Liver (tissue), 9 donors: ENCODE data around the gene JMJD1C. TPM values are rescaled to one million over a fixed set of nuclear protein-coding genes. Genes with fewer than 3 reads are reported as not detected.
"Not testable (repeated sequence)": the region's sequence is repeated elsewhere in the genome, so short reads cannot be mapped to it uniquely, and the experiment has no call there.

ENCODE experiments used
- DNase-seq: peaks from one replicate; pipeline ENCODE4 v3.0.0-alpha.2; 2017; ENCODE audit warnings: low spot score
- H3K27ac ChIP-seq, 2 donors: one replicate each; pipeline ENCODE4 v1.7.0; 2013; ENCODE audit warnings: inconsistent platforms in 2 of 2, low read length in 2 of 2, control low read depth in 1 of 2, low read depth in 1 of 2, mild to moderate bottlenecking in 1 of 2
- H3K27me3 ChIP-seq, 4 donors: one replicate each; pipeline versions ENCODE4 v1.6.1 to v1.7.0; 2013; ENCODE audit warnings: low read length in 3 of 4, inconsistent platforms in 1 of 4, mild to moderate bottlenecking in 1 of 4, moderate library complexity in 1 of 4; ENCODE audit not compliant: control insufficient read depth in 4 of 4, insufficient read depth in 4 of 4
- H3K36me3 ChIP-seq, 4 donors: one replicate each; pipeline versions ENCODE4 v1.6.1 to v1.7.0; 2013; ENCODE audit warnings: low read length in 3 of 4, mild to moderate bottlenecking in 3 of 4, low read depth in 1 of 4, moderate library complexity in 1 of 4; ENCODE audit not compliant: control insufficient read depth in 4 of 4, insufficient read depth in 3 of 4
- H3K4me1 ChIP-seq, 4 donors: one replicate each; pipeline versions ENCODE4 v1.6.1 to v1.7.0; 2013; ENCODE audit warnings: low read length in 3 of 4, mild to moderate bottlenecking in 3 of 4, moderate library complexity in 1 of 4; ENCODE audit not compliant: control insufficient read depth in 4 of 4, insufficient read depth in 4 of 4
- H3K4me3 ChIP-seq, 3 donors: one replicate each; pipeline versions ENCODE4 v1.6.1 to v1.7.0; 2013; ENCODE audit warnings: low read length in 3 of 3, control low read depth in 1 of 3, low read depth in 1 of 3, mild to moderate bottlenecking in 1 of 3
- H3K9ac ChIP-seq, 2 donors: one replicate each; pipeline ENCODE4 v1.7.0; 2013; ENCODE audit warnings: low read length in 2 of 2, mild to moderate bottlenecking in 2 of 2, moderate library complexity in 2 of 2, control low read depth in 1 of 2, low read depth in 1 of 2
- H3K9me3 ChIP-seq, 4 donors: one replicate each; pipeline versions ENCODE4 v1.6.1 to v1.7.0; 2013; ENCODE audit warnings: low read length in 3 of 4; ENCODE audit not compliant: control insufficient read depth in 4 of 4
- ATF3 ChIP-seq: IDR thresholded peaks from 2 replicates; pipeline ENCODE4 v1.6.1; 2016; ENCODE audit warnings: antibody characterized with exemption
- EGR1 ChIP-seq, 2 donors: IDR thresholded peaks; 2 replicates each; pipeline ENCODE4 v1.6.1; 2016 to 2018; ENCODE audit warnings: antibody characterized with exemption in 2 of 2, low read depth in 2 of 2
- FOXA2 ChIP-seq: IDR thresholded peaks from 2 replicates; pipeline ENCODE4 v1.6.1; 2016; ENCODE audit warnings: antibody characterized with exemption
- GABPA ChIP-seq, 2 donors: IDR thresholded peaks in 1 of 2; conservative IDR thresholded peaks in 1 of 2; 2 replicates each; pipeline ENCODE4 v1.6.1; 2016; ENCODE audit warnings: antibody characterized with exemption in 2 of 2, mild to moderate bottlenecking in 1 of 2, moderate library complexity in 1 of 2
- HNF4A ChIP-seq, 2 donors: conservative IDR thresholded peaks; 2 replicates each; pipeline ENCODE4 v1.6.1; 2016; ENCODE audit warnings: antibody characterized with exemption in 2 of 2, mild to moderate bottlenecking in 2 of 2
- HNF4G ChIP-seq: IDR thresholded peaks from 2 replicates; pipeline ENCODE4 v1.6.1; 2016; ENCODE audit warnings: antibody characterized with exemption
- JUND ChIP-seq, 2 donors: IDR thresholded peaks; 2 replicates each; pipeline ENCODE4 v1.6.1; 2016; ENCODE audit warnings: antibody characterized with exemption in 2 of 2
- NR2F2 ChIP-seq: IDR thresholded peaks from 2 replicates; pipeline ENCODE4 v1.6.1; 2016; ENCODE audit warnings: antibody characterized with exemption
- RAD21 ChIP-seq, 2 donors: IDR thresholded peaks; 2 replicates each; pipeline ENCODE4 v1.6.1; 2016; ENCODE audit warnings: antibody characterized with exemption in 2 of 2, mild to moderate bottlenecking in 2 of 2
- RXRA ChIP-seq, 2 donors: IDR thresholded peaks; 2 replicates each; pipeline ENCODE4 v1.6.1; 2017 to 2018; ENCODE audit warnings: antibody characterized with exemption in 2 of 2, mild to moderate bottlenecking in 1 of 2
- SP1 ChIP-seq: IDR thresholded peaks from 2 replicates; pipeline ENCODE4 v1.6.1; 2018; ENCODE audit warnings: antibody characterized with exemption, mild to moderate bottlenecking
- WGBS: extraction: QIAGEN DNeasy Blood & Tissue Kit; methylation state at CpG from one replicate; pipeline ENCODE4 v1.1.7; 2013; 5-methylcytosine and 5-hydroxymethylcytosine counted together
- polyA plus RNA-seq, 2 donors: library from polyadenylated mRNA; stranded (reverse) in 1 of 2; unstranded in 1 of 2; fragments of 200-250 nt in 1 of 2; fragments of >200 nt in 1 of 2; fragmentation: Nextera tagmentation in 1 of 2; extraction: Ambion mirVana in 1 of 2; gene quantifications; one replicate each; pipeline versions ENCODE4 v1.2.1 to v1.2.3, GENCODE V29; 2013 to 2015
- total RNA-seq, 2 donors: library from RNA; depleted of rRNA; stranded (reverse); fragments of >200 nt; gene quantifications; one replicate each; pipeline ENCODE4 v1.2.3, GENCODE V29; 2014
- TF ChIP-seq, protein P1 (sequence below): IDR thresholded peaks from 2 replicates; pipeline ENCODE4 v1.6.1; 2016; ENCODE audit warnings: antibody characterized with exemption, mild to moderate bottlenecking
- donor health status: healthy.
- donor health status: healthy.
- donor health status: healthy.
- donor health status: healthy.
- donor health status: healthy.

Gene JMJD1C
- total and polyA plus RNA-seq, 4 donors: 11.0 to 93.1 (median 56.0) TPM

DNA sequence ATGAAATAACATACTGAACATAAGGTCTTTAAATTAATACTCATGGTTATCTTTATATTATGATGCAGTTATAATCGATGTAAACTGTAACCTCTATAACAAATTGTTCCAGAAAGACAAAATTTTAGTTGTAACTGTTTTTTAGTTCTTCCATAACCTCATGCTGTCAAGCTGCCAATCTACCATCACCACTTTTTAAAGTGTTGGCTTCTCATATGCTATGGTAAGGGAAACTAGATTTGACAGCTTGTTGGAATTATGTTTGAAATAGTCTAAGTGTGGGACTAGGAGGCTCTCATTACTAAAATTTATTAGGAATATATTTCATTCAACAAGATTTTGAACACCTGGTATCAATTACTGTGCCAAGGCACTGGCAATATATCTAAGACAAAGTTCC is 227.3 kb downstream of the JMJD1C start (continued):
- TF ChIP-seq, protein P1, sequence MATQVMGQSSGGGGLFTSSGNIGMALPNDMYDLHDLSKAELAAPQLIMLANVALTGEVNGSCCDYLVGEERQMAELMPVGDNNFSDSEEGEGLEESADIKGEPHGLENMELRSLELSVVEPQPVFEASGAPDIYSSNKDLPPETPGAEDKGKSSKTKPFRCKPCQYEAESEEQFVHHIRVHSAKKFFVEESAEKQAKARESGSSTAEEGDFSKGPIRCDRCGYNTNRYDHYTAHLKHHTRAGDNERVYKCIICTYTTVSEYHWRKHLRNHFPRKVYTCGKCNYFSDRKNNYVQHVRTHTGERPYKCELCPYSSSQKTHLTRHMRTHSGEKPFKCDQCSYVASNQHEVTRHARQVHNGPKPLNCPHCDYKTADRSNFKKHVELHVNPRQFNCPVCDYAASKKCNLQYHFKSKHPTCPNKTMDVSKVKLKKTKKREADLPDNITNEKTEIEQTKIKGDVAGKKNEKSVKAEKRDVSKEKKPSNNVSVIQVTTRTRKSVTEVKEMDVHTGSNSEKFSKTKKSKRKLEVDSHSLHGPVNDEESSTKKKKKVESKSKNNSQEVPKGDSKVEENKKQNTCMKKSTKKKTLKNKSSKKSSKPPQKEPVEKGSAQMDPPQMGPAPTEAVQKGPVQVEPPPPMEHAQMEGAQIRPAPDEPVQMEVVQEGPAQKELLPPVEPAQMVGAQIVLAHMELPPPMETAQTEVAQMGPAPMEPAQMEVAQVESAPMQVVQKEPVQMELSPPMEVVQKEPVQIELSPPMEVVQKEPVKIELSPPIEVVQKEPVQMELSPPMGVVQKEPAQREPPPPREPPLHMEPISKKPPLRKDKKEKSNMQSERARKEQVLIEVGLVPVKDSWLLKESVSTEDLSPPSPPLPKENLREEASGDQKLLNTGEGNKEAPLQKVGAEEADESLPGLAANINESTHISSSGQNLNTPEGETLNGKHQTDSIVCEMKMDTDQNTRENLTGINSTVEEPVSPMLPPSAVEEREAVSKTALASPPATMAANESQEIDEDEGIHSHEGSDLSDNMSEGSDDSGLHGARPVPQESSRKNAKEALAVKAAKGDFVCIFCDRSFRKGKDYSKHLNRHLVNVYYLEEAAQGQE: no peak

GRCh38 chr10:63237396-63237795 is 228.4 kb downstream of the JMJD1C start:
- Histone ChIP-seq H3K27ac (peak overlapping the region in 1 of 2 donors; percentile 32), H3K9ac (no peak overlapping the region), H3K4me3 (no peak overlapping the region), H3K36me3 (no peaks in the 10 kb centered on the region), H3K9me3 (no peaks in the 10 kb centered on the region), H3K27me3 (no peaks in the 10 kb centered on the region), H3K4me1 (peaks cover 6 to 35% (median 24%) of the 10 kb centered on the region in 4 donors)
- WGBS: 89% methylated on average over 3 of the region's 3 CpGs
- DNase-seq: no peak
- TF ChIP-seq HNF4G (no peak), SP1 (no peak), GABPA (IDR thresholded peaks at IDR 0.05 in 1 of 2, conservative IDR thresholded peaks at IDR 0.05 in 1 of 2) (no peak)

GRCh38 chr10:63236113-63236935 is 229.5 kb downstream of the JMJD1C start:
- Histone ChIP-seq H3K9me3 (no peaks in the 10 kb centered on the region), H3K27ac (peak overlapping the region; percentile 32 to 50), H3K27me3 (no peaks in the 10 kb centered on the region), H3K36me3 (no peaks in the 10 kb centered on the region), H3K9ac (peak overlapping the region in 1 of 2 donors; percentile 47), H3K4me3 (no peak overlapping the region), H3K4me1 (peaks cover 6 to 28% (median 14%) of the 10 kb centered on the region in 4 donors)
- no peak for DNase-seq
- TF ChIP-seq JUND (IDR thresholded peaks at IDR 0.05) (peak; percentile 93 to 94), NR2F2 (peak; percentile 18), ATF3 (peak; percentile 83), FOXA2 (no peak), HNF4A (conservative IDR thresholded peaks at IDR 0.05) (peak in 1 of 2 donors; percentile 36), EGR1 (IDR thresholded peaks at IDR 0.05; ENCODE audit: low read depth in 2 of 2) (no peak), RXRA (IDR thresholded peaks at IDR 0.05) (peak; percentile 40 to 47), RAD21 (IDR thresholded peaks at IDR 0.05) (peak in 1 of 2 donors; percentile 33), SP1 (no peak)
- WGBS: 82% methylated on average over 2 of the region's 2 CpGs

DNA sequence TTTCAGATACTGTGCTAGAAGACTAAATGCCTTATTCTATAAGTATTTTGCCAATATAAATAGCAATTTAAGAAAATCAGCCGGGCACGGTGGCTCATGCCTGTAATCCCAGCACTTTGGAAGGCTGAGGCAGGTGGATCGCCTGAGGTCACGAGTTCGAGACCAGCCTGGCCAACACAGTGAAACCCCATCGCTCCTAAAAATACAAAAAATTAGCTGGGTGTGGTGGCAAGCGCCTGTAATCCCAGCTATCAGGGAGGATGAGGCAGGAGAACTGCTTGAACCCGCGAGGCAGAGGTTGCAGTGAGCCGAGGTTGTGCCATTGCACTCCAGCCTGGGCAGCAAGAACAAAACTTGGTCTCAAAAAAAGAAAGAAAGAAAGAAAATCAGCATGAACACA is 230.6 kb downstream of the JMJD1C start:
- H3K4me3 ChIP-seq, H3K27me3 ChIP-seq, H3K27ac ChIP-seq, DNase-seq, H3K9me3 ChIP-seq, H3K9ac ChIP-seq, H3K36me3 ChIP-seq: not testable (repeated sequence)
- 96% methylated on average over 10 of the region's 10 CpGs for WGBS
- H3K4me1 ChIP-seq: peaks cover 6 to 30% (median 12%) of the 10 kb centered on the region in 4 donors
